Stimulated activated CD4-positive, alpha-beta T cell treated with anti-CD3 and anti-CD28 coated beads, Interleukin-4, amount 100 ng/mL, for 48 hours (primary cell): ENCODE results near the gene ACTR5.

Experiments used
- DNase-seq, 2 donors: peaks; one replicate each; pipeline ENCODE4 v3.0.0-alpha.2; 2020; ENCODE audit warnings: low read depth in 2 of 2

Gene ACTR5

GRCh38 chr20:38748097-38748860 is at the start of gene ACTR5:
Gene ACTR5 (plus strand): TSS chr20:38748460. CDS start chr20:38748479, 19 bp downstream.
- peak; percentile 95 to 98 for DNase-seq

- no peak for DNase-seq
These were observed 49.7 kb upstream of the ACTR5 start for GRCh38 chr20:38698541-38698940.

GRCh38 chr20:38700141-38700540 is 48.1 kb upstream of the ACTR5 start:
- no peak for DNase-seq

GRCh38 chr20:38700926-38701325 is 47.3 kb upstream of the ACTR5 start:
- DNase-seq: no peak

GRCh38 chr20:38703526-38703925 is 44.7 kb upstream of the ACTR5 start:
- no peak for DNase-seq

GRCh38 chr20:38704136-38704535 is 44.1 kb upstream of the ACTR5 start:
- DNase-seq: no peak

GRCh38 chr20:38706509-38706908 is 41.8 kb upstream of the ACTR5 start:
- no peak for DNase-seq

GRCh38 chr20:38714308-38714707 is 34.0 kb upstream of the ACTR5 start:
- DNase-seq: no peak

- DNase-seq: no peak
These were observed 32.6 kb upstream of the ACTR5 start for GRCh38 chr20:38715646-38716045.

- DNase-seq: no peak
These were observed 25.6 kb upstream of the ACTR5 start for GRCh38 chr20:38722683-38723016.

GRCh38 chr20:38723017-38723847 is 25.0 kb upstream of the ACTR5 start:
- no peak for DNase-seq

GRCh38 chr20:38723848-38724625 is 24.2 kb upstream of the ACTR5 start, which contains the start of gene SLC32A1:
Gene SLC32A1 (plus strand): TSS chr20:38724486. CDS start chr20:38724725, 239 bp downstream.
- no peak for DNase-seq

- DNase-seq: no peak
These were observed 23.6 kb upstream of the ACTR5 start for GRCh38 chr20:38724626-38725147.

- DNase-seq: no peak
These were observed 22.9 kb upstream of the ACTR5 start for GRCh38 chr20:38725148-38725901.

GRCh38 chr20:38725931-38726803 is 22.1 kb upstream of the ACTR5 start:
- DNase-seq: no peak

GRCh38 chr20:38726804-38727606 is 21.3 kb upstream of the ACTR5 start:
- DNase-seq: peak; percentile 64 to 77

GRCh38 chr20:38727607-38728190 is 20.6 kb upstream of the ACTR5 start:
- DNase-seq: no peak

- DNase-seq: no peak
These were observed 20.0 kb upstream of the ACTR5 start for GRCh38 chr20:38728191-38728781.
